ENCODE measurements around the gene PLEK. TPM values are rescaled to one million over a fixed set of nuclear protein-coding genes. Genes with fewer than 3 reads are reported as not detected.

The PLEK gene
- polyA plus RNA-seq, 1 donor from 2014 or later, result 0.07 TPM

DNA sequence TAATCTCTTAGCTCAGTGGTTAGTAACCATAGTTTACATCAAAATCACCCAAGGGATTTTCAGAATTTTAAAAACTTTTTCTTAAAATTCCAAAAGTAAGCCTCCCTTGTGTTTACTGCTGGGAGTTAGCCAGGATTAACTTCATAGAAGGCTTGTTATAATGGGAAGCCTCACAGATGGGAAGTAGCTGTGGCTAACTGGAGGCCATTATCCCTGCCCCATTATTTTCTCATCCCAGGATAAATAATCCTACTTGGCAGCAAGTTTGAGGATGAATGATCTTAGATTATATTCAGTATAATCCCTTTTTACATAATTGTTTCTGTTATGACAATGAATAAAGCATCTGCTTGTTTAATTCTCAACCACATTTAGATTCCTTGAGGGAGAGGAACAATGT lies 25.5 kb downstream of the PLEK start:
- H3K27ac ChIP-seq (ENCODE audit: low read length), result no peak overlapping the region
- H3K4me3 ChIP-seq (ENCODE audit: low read length), result no peak overlapping the region

DNA sequence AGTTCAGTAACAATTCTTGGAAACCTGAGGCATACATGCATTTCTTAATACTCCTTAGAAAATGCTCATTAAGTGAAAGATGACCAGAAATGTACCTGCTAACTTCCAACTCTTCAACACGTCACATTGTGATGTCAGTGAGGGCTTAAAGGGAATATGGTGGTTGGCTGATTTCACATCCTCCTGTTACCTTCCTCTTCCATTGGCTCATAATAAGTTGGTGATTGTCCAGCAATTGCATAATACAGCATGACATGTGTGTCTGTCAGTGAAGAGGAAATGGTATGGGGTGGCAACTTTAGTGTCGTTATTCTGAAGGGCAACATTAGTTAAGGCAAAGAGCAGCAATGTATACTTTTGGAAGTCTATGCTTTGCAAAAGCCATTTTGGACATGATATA lies 26.0 kb downstream of the PLEK start:
- no peaks in the 10 kb centered on the region for H4K20me1 ChIP-seq (ENCODE audit: insufficient read depth)
- H3F3A ChIP-seq (ENCODE audit: insufficient read depth, low read length, poor library complexity, severe bottlenecking), result no peaks in the 10 kb centered on the region
- no peak overlapping the region for H3K27ac ChIP-seq (ENCODE audit: low read length)
- H3K79me2 ChIP-seq (replicated peaks; ENCODE audit: insufficient read depth, low read length), result no peaks in the 10 kb centered on the region
- no peaks in the 10 kb centered on the region for H3K9me2 ChIP-seq (ENCODE audit: insufficient read depth, low read length)
- H3K4me2 ChIP-seq (ENCODE audit: low read length), result no peak overlapping the region
- H3K27me3 ChIP-seq (ENCODE audit: insufficient read depth, low read depth, low read length), result no peaks in the 10 kb centered on the region
- H3K36me3 ChIP-seq (ENCODE audit: insufficient read depth, low read length), result no peaks in the 10 kb centered on the region
- no peaks in the 10 kb centered on the region for H3K9me3 ChIP-seq (ENCODE audit: low read length)
- H3K4me3 ChIP-seq (ENCODE audit: low read length), result no peak overlapping the region
- no peak for TF ChIP-seq EZH2 (IDR thresholded peaks at IDR 0.05; ENCODE audit: borderline replicate concordance, insufficient read depth, low read length, poor library complexity, severe bottlenecking)
- no peak for TF ChIP-seq MXI1 (conservative IDR thresholded peaks at IDR 0.05; ENCODE audit: poor library complexity, severe bottlenecking)
- no peak for TF ChIP-seq RAD21 (conservative IDR thresholded peaks at IDR 0.05)
- no peak for TF ChIP-seq SMC3 (conservative IDR thresholded peaks at IDR 0.05; ENCODE audit: poor library complexity)
- TF ChIP-seq EP300 (conservative IDR thresholded peaks at IDR 0.05; ENCODE audit: poor library complexity, severe bottlenecking), result no peak
- TF ChIP-seq, protein P1, sequence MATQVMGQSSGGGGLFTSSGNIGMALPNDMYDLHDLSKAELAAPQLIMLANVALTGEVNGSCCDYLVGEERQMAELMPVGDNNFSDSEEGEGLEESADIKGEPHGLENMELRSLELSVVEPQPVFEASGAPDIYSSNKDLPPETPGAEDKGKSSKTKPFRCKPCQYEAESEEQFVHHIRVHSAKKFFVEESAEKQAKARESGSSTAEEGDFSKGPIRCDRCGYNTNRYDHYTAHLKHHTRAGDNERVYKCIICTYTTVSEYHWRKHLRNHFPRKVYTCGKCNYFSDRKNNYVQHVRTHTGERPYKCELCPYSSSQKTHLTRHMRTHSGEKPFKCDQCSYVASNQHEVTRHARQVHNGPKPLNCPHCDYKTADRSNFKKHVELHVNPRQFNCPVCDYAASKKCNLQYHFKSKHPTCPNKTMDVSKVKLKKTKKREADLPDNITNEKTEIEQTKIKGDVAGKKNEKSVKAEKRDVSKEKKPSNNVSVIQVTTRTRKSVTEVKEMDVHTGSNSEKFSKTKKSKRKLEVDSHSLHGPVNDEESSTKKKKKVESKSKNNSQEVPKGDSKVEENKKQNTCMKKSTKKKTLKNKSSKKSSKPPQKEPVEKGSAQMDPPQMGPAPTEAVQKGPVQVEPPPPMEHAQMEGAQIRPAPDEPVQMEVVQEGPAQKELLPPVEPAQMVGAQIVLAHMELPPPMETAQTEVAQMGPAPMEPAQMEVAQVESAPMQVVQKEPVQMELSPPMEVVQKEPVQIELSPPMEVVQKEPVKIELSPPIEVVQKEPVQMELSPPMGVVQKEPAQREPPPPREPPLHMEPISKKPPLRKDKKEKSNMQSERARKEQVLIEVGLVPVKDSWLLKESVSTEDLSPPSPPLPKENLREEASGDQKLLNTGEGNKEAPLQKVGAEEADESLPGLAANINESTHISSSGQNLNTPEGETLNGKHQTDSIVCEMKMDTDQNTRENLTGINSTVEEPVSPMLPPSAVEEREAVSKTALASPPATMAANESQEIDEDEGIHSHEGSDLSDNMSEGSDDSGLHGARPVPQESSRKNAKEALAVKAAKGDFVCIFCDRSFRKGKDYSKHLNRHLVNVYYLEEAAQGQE (IDR thresholded peaks at IDR 0.05; ENCODE audit: borderline replicate concordance), result no peak
- TF ChIP-seq POLR2AphosphoS5 (IDR thresholded peaks at IDR 0.05), result no peak
- no peak for TF ChIP-seq TAF1 (IDR thresholded peaks at IDR 0.05; ENCODE audit: low read depth)
- TF ChIP-seq, protein P2, sequence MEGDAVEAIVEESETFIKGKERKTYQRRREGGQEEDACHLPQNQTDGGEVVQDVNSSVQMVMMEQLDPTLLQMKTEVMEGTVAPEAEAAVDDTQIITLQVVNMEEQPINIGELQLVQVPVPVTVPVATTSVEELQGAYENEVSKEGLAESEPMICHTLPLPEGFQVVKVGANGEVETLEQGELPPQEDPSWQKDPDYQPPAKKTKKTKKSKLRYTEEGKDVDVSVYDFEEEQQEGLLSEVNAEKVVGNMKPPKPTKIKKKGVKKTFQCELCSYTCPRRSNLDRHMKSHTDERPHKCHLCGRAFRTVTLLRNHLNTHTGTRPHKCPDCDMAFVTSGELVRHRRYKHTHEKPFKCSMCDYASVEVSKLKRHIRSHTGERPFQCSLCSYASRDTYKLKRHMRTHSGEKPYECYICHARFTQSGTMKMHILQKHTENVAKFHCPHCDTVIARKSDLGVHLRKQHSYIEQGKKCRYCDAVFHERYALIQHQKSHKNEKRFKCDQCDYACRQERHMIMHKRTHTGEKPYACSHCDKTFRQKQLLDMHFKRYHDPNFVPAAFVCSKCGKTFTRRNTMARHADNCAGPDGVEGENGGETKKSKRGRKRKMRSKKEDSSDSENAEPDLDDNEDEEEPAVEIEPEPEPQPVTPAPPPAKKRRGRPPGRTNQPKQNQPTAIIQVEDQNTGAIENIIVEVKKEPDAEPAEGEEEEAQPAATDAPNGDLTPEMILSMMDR (IDR thresholded peaks at IDR 0.05; ENCODE audit: poor library complexity, severe bottlenecking), result no peak
- H3K9ac ChIP-seq (ENCODE audit: low read length), result no peak overlapping the region
- H2AFZ ChIP-seq (ENCODE audit: low read depth, low read length), result no peak overlapping the region

More for the DNA sequence above, 25.5 kb downstream of the PLEK start:
- Histone ChIP-seq H3K9me3 (ENCODE audit: low read length) (no peaks in the 10 kb centered on the region), H3K79me2 (replicated peaks; ENCODE audit: insufficient read depth, low read length) (no peaks in the 10 kb centered on the region), H3K9ac (ENCODE audit: low read length) (no peak overlapping the region), H4K20me1 (ENCODE audit: insufficient read depth) (no peaks in the 10 kb centered on the region), H3K36me3 (ENCODE audit: insufficient read depth, low read length) (no peaks in the 10 kb centered on the region), H2AFZ (ENCODE audit: low read depth, low read length) (no peak overlapping the region), H3F3A (ENCODE audit: insufficient read depth, low read length, poor library complexity, severe bottlenecking) (no peaks in the 10 kb centered on the region), H3K9me2 (ENCODE audit: insufficient read depth, low read length) (no peaks in the 10 kb centered on the region), H3K27me3 (ENCODE audit: insufficient read depth, low read depth, low read length) (no peaks in the 10 kb centered on the region), H3K4me2 (ENCODE audit: low read length) (no peak overlapping the region)
- TF ChIP-seq TAF1 (IDR thresholded peaks at IDR 0.05; ENCODE audit: low read depth), result no peak
- TF ChIP-seq MXI1 (conservative IDR thresholded peaks at IDR 0.05; ENCODE audit: poor library complexity, severe bottlenecking), result no peak
- TF ChIP-seq EP300 (conservative IDR thresholded peaks at IDR 0.05; ENCODE audit: poor library complexity, severe bottlenecking), result no peak
- TF ChIP-seq EZH2 (IDR thresholded peaks at IDR 0.05; ENCODE audit: borderline replicate concordance, insufficient read depth, low read length, poor library complexity, severe bottlenecking), result no peak
- TF ChIP-seq, protein P1 (IDR thresholded peaks at IDR 0.05; ENCODE audit: borderline replicate concordance), result no peak
- TF ChIP-seq, protein P2 (IDR thresholded peaks at IDR 0.05; ENCODE audit: poor library complexity, severe bottlenecking), result no peak
- TF ChIP-seq RAD21 (conservative IDR thresholded peaks at IDR 0.05), result no peak
- TF ChIP-seq POLR2AphosphoS5 (IDR thresholded peaks at IDR 0.05), result no peak
- no peak for TF ChIP-seq SMC3 (conservative IDR thresholded peaks at IDR 0.05; ENCODE audit: poor library complexity)
